Ishikawa (cell line): Measurements from ENCODE around the gene GRID2IP.

Experiments
- CEBPB ChIP-seq: IDR thresholded peaks from 2 replicates; pipeline ENCODE4 v1.6.1; 2012
- CREB1 ChIP-seq: IDR thresholded peaks from 2 replicates; pipeline ENCODE4 v1.6.1; 2012; ENCODE audit warnings: low read depth
- EGR1 ChIP-seq: IDR thresholded peaks from 2 replicates; pipeline ENCODE4 v1.6.1; 2012
- EP300 ChIP-seq: IDR thresholded peaks from 2 replicates; pipeline ENCODE4 v1.6.1; 2012; ENCODE audit warnings: borderline replicate concordance
- FOXM1 ChIP-seq: IDR thresholded peaks from 2 replicates; pipeline ENCODE4 v1.6.1; 2012; ENCODE audit warnings: low read depth, borderline replicate concordance
- MAX ChIP-seq: IDR thresholded peaks from 2 replicates; pipeline ENCODE4 v1.6.1; 2012
- NFIC ChIP-seq: IDR thresholded peaks from 2 replicates; pipeline ENCODE4 v1.6.1; 2012
- RAD21 ChIP-seq: IDR thresholded peaks from 2 replicates; pipeline ENCODE4 v1.6.1; 2012; ENCODE audit warnings: low read depth
- REST ChIP-seq: IDR thresholded peaks from 2 replicates; pipeline ENCODE4 v1.6.1; 2012; ENCODE audit warnings: low read depth, mild to moderate bottlenecking
- TAF1 ChIP-seq: IDR thresholded peaks from 2 replicates; pipeline ENCODE4 v1.6.1; 2012; ENCODE audit warnings: low read depth, mild to moderate bottlenecking
- TCF12 ChIP-seq: IDR thresholded peaks from 2 replicates; pipeline ENCODE4 v1.6.1; 2012; ENCODE audit warnings: low read depth
- TEAD4 ChIP-seq: IDR thresholded peaks from 2 replicates; pipeline ENCODE4 v1.6.1; 2012
- USF1 ChIP-seq: IDR thresholded peaks from 2 replicates; pipeline ENCODE4 v1.6.1; 2012
- YY1 ChIP-seq: IDR thresholded peaks from 2 replicates; pipeline ENCODE4 v1.6.1; 2012; ENCODE audit warnings: low read depth
- ZBTB7A ChIP-seq: IDR thresholded peaks from 2 replicates; pipeline ENCODE4 v1.6.1; 2012; ENCODE audit warnings: low read depth

The GRID2IP gene

GRCh38 chr7:6528401-6529130 is 22.7 kb downstream of the GRID2IP start:
- TF ChIP-seq USF1 (no peak), CREB1 (no peak), NFIC (no peak), RAD21 (no peak), REST (no peak), TCF12 (no peak), TAF1 (no peak), TEAD4 (no peak)

GRCh38 chr7:6526997-6527378 is 24.3 kb downstream of the GRID2IP start:
- TF ChIP-seq REST = no peak
- no peak for TF ChIP-seq EGR1
- no peak for TF ChIP-seq YY1
- TF ChIP-seq FOXM1 = no peak
- TF ChIP-seq CREB1 = no peak
- TF ChIP-seq TEAD4 = no peak
- TF ChIP-seq USF1 = no peak
- no peak for TF ChIP-seq RAD21

GRCh38 chr7:6520163-6520981 is 30.9 kb downstream of the GRID2IP start:
- TF ChIP-seq MAX (no peak), USF1 (0 out of 2 replicates have a peak, but pooled peaks have one; percentile 28)

GRCh38 chr7:6516387-6516983 is 34.8 kb downstream of the GRID2IP start:
- no peak for TF ChIP-seq MAX
- no peak for TF ChIP-seq FOXM1
- no peak for TF ChIP-seq EP300
- TF ChIP-seq TCF12 = no peak
- no peak for TF ChIP-seq CEBPB
- TF ChIP-seq CREB1 = no peak
- TF ChIP-seq REST = no peak
- no peak for TF ChIP-seq NFIC
- TF ChIP-seq YY1 = no peak
- TF ChIP-seq EGR1 = no peak
- peak; percentile 71 for TF ChIP-seq USF1
- TF ChIP-seq TEAD4 = no peak
- TF ChIP-seq RAD21 = peak; percentile 94
- no peak for TF ChIP-seq TAF1
- TF ChIP-seq ZBTB7A = no peak
